Caco-2 (cell line): ENCODE results near the gene MEOX1. TPM values are rescaled to one million over a fixed set of nuclear protein-coding genes. Genes with fewer than 3 reads are reported as not detected.

Experiments used
- BruUV-seq: library from RNA; stranded (reverse); fragments of 400-500 nt; replicated peaks from 2 replicates; lab custom pipeline; 2021; lab: Mats Ljungman, UMichigan
- CTCF ChIA-PET: fragments of 300-600 bp; sonication (Branson Sonifier 250); formaldehyde crosslinking; loops from one replicate; lab custom pipeline; 2022; ENCODE audit warnings: antibody characterized with exemption; lab: Charles Lee
- POLR2A ChIA-PET: fragments of 300-600 bp; sonication (Branson Sonifier 250); formaldehyde crosslinking; loops from one replicate; lab custom pipeline; 2022; ENCODE audit warnings: antibody characterized with exemption; lab: Charles Lee
- DNase-seq, 2 experiments: peaks; one replicate each; pipeline versions ENCODE4 v3.0.0 to v3.0.0-alpha.2; 2020 to 2022
- H3K27me3 ChIP-seq: replicated peaks from 2 replicates; pipeline ENCODE4 v1.6.0; 2011; ENCODE audit warnings: low read length; ENCODE audit not compliant: control insufficient read depth, insufficient read depth
- H3K36me3 ChIP-seq: 2 replicates; pipeline ENCODE4 v1.5.1; 2011; ENCODE audit warnings: low read length; ENCODE audit not compliant: control insufficient read depth, insufficient read depth
- H3K4me1 ChIP-seq: fragments of 250-450 bp; sonication (Bioruptor Pico); 2 replicates; pipeline ENCODE4 v1.5.1; 2020; ENCODE audit warnings: mild to moderate bottlenecking
- H3K4me3 ChIP-seq: 2 replicates; pipeline ENCODE4 v1.5.1; 2011; ENCODE audit warnings: low read depth, mild to moderate bottlenecking, control low read depth, low read length
- H3K9me3 ChIP-seq: fragments of 250-450 bp; sonication (Bioruptor Pico); 2 replicates; pipeline ENCODE4 v1.5.1; 2020; ENCODE audit warnings: mild to moderate bottlenecking, moderate library complexity
- H3K27ac Mint-ChIP-seq: one replicate; pipeline ENCODE4 v1.8.0; 2022; ENCODE audit warnings: mixed read lengths; ENCODE audit not compliant: unreplicated experiment
- H3K27me3 Mint-ChIP-seq: one replicate; pipeline ENCODE4 v1.8.0; 2022; ENCODE audit warnings: mixed read lengths; ENCODE audit not compliant: insufficient read depth, unreplicated experiment
- H3K36me3 Mint-ChIP-seq: one replicate; pipeline ENCODE4 v1.8.0; 2022; ENCODE audit warnings: mild to moderate bottlenecking, mixed read lengths; ENCODE audit not compliant: insufficient read depth, unreplicated experiment
- H3K4me1 Mint-ChIP-seq: one replicate; pipeline ENCODE4 v1.8.0; 2022; ENCODE audit warnings: low read depth, mixed read lengths; ENCODE audit not compliant: unreplicated experiment
- H3K4me3 Mint-ChIP-seq: one replicate; pipeline ENCODE4 v1.8.0; 2022; ENCODE audit warnings: mild to moderate bottlenecking, moderate library complexity, mixed read lengths; ENCODE audit not compliant: unreplicated experiment
- H3K9me3 Mint-ChIP-seq: one replicate; pipeline ENCODE4 v1.8.0; 2022; ENCODE audit warnings: mixed read lengths; ENCODE audit not compliant: unreplicated experiment
- intact Hi-C: fragments of 100-400 bp; cut with micrococcal nuclease; formaldehyde crosslinking; loops from one replicate; pipeline ENCODE4 v1.10.0; 2022; ENCODE audit not compliant: unreplicated experiment
- total RNA-seq: library from RNA; stranded (reverse); gene quantifications from 2 replicates; pipeline ENCODE4 v1.2.3, GENCODE V29; 2022
- TF ChIP-seq, protein P1 (sequence below), 2 experiments: fragments of 200-600 bp in 1 of 2; IDR thresholded peaks; 1 replicate in 1 of 2; 2 replicates in 1 of 2; pipeline versions ENCODE4 v1.5.1 to v1.8.0; 2011 to 2022; ENCODE audit warnings: antibody characterized with exemption in 1 of 2, control low read depth in 1 of 2, inconsistent platforms in 1 of 2, low read depth in 1 of 2, low read length in 1 of 2, mild to moderate bottlenecking in 1 of 2, moderate library complexity in 1 of 2; ENCODE audit not compliant: insufficient read depth in 1 of 2, severe bottlenecking in 1 of 2, unreplicated experiment in 1 of 2

Gene MEOX1
- total RNA-seq, 1 experiment from 2014 or later, result 1.7 TPM

DNA sequence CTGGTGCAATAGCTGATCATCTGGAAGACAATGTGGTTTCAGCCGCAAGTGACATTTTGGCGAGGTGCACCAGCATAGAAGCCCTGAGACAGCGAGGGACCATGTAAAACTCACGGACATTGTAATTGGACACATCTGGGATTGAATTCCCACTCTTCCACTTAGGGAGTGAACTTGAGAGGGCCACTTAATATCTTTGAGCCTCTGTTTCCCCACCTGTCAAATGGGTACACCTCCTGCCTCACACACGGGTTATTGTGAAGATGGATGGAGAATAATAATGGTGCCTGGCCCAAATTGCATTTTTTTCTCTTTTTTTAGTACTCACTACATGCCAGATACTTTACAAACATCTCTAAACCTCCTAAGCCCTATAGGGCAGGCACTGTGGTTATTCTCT lies 45.5 kb upstream of the MEOX1 start:
- H3K4me3 Mint-ChIP-seq, result no peak overlapping the region
- BruUV-seq, result no TSS peak
- H3K9me3 ChIP-seq, result no peaks in the 10 kb centered on the region
- no peaks in the 10 kb centered on the region for H3K27me3 ChIP-seq
- no peak overlapping the region for H3K27ac Mint-ChIP-seq
- DNase-seq, result no peak
- H3K9me3 Mint-ChIP-seq, result no peaks in the 10 kb centered on the region
- TF ChIP-seq, protein P1, sequence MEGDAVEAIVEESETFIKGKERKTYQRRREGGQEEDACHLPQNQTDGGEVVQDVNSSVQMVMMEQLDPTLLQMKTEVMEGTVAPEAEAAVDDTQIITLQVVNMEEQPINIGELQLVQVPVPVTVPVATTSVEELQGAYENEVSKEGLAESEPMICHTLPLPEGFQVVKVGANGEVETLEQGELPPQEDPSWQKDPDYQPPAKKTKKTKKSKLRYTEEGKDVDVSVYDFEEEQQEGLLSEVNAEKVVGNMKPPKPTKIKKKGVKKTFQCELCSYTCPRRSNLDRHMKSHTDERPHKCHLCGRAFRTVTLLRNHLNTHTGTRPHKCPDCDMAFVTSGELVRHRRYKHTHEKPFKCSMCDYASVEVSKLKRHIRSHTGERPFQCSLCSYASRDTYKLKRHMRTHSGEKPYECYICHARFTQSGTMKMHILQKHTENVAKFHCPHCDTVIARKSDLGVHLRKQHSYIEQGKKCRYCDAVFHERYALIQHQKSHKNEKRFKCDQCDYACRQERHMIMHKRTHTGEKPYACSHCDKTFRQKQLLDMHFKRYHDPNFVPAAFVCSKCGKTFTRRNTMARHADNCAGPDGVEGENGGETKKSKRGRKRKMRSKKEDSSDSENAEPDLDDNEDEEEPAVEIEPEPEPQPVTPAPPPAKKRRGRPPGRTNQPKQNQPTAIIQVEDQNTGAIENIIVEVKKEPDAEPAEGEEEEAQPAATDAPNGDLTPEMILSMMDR (IDR thresholded peaks at IDR 0.05; ENCODE audit: insufficient read depth in 1 of 2, low read depth in 1 of 2, low read length in 1 of 2, severe bottlenecking in 1 of 2, unreplicated experiment in 1 of 2), result no peak
- H3K36me3 ChIP-seq, result no peaks in the 10 kb centered on the region
- peaks cover 4% of the 10 kb centered on the region for H3K36me3 Mint-ChIP-seq
- intact Hi-C loops, result no loop called here
- no peaks in the 10 kb centered on the region for H3K4me1 Mint-ChIP-seq
- H3K4me3 ChIP-seq, result no peak overlapping the region
- no peaks in the 10 kb centered on the region for H3K4me1 ChIP-seq
- POLR2A ChIA-PET, result interaction anchor here (0.6 kb wide), 1 partner anchor 71 kb away, joined by 6 read pairs; the partner anchor contains the start of gene DUSP3
- no peaks in the 10 kb centered on the region for H3K27me3 Mint-ChIP-seq
- CTCF ChIA-PET, result no interaction called here

DNA sequence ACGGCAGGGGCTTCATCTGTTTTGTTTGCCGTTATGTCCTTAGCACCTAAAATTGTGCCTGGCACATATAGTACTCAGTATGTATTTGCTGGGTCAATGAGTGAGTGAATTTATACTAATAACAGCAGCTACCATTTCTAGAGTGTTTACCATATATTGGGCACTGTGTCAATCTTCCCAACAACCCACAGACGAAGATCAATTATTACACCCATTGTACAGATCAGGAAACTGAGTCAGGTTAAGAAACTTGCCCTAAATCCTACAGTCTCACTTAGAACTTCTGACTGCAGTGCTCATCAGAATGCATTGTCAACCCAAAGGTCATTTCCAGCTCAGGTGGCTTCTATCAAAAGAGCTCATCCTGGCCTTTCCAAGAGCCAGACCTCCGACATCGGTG lies 44.5 kb upstream of the MEOX1 start:
- no peaks in the 10 kb centered on the region for H3K9me3 Mint-ChIP-seq
- Histone ChIP-seq H3K27me3 (no peaks in the 10 kb centered on the region), H3K4me1 (no peaks in the 10 kb centered on the region), H3K4me3 (no peak overlapping the region), H3K9me3 (no peaks in the 10 kb centered on the region), H3K36me3 (no peaks in the 10 kb centered on the region)
- POLR2A ChIA-PET, result no interaction called here
- CTCF ChIA-PET, result interaction anchor here (0.6 kb wide), 2 partner anchors 25 to 36 kb away, joined by 3 to 6 read pairs; no protein-coding TSS in a partner anchor
- H3K4me3 Mint-ChIP-seq, result no peak overlapping the region
- no peak overlapping the region for H3K27ac Mint-ChIP-seq
- intact Hi-C loops, result no loop called here
- no peaks in the 10 kb centered on the region for H3K27me3 Mint-ChIP-seq
- H3K4me1 Mint-ChIP-seq, result no peaks in the 10 kb centered on the region
- H3K36me3 Mint-ChIP-seq, result peaks cover 3% of the 10 kb centered on the region
- TF ChIP-seq, protein P1 (IDR thresholded peaks at IDR 0.05; ENCODE audit: insufficient read depth in 1 of 2, low read depth in 1 of 2, low read length in 1 of 2, severe bottlenecking in 1 of 2, unreplicated experiment in 1 of 2), result no peak
- BruUV-seq, result no TSS peak
- DNase-seq, result no peak

DNA sequence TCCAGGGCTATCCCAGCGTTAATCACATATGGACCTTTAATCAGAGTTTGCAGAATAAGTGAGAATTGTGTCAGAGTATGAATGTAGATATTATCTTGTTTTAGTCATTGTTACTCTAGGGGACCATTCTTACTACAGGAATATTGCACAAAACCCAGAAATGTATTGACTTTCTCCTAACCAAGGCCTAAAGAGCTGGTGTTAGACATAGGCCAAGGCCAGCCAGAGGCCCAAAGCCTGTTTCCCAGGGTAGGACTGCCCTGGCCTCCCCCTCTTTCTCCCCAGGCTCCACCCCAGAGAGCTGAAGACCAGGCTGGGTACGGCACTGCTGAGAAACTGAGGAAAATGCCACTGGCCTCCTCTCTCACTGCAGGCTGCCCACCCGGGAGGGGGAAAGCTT lies 41.9 kb upstream of the MEOX1 start:
- Histone ChIP-seq H3K4me1 (no peaks in the 10 kb centered on the region), H3K9me3 (no peaks in the 10 kb centered on the region), H3K36me3 (no peaks in the 10 kb centered on the region), H3K4me3 (no peak overlapping the region), H3K27me3 (no peaks in the 10 kb centered on the region)
- H3K4me3 Mint-ChIP-seq, result no peak overlapping the region
- no peak overlapping the region for H3K27ac Mint-ChIP-seq
- TF ChIP-seq, protein P1 (IDR thresholded peaks at IDR 0.05; ENCODE audit: insufficient read depth in 1 of 2, low read depth in 1 of 2, low read length in 1 of 2, severe bottlenecking in 1 of 2, unreplicated experiment in 1 of 2), result no peak
- no peaks in the 10 kb centered on the region for H3K36me3 Mint-ChIP-seq
- BruUV-seq, result no TSS peak
- no peaks in the 10 kb centered on the region for H3K4me1 Mint-ChIP-seq
- ChIA-PET POLR2A (no interaction called here), CTCF (no interaction called here)
- H3K9me3 Mint-ChIP-seq, result no peaks in the 10 kb centered on the region
- intact Hi-C loops, result no loop called here
- no peaks in the 10 kb centered on the region for H3K27me3 Mint-ChIP-seq
- no peak for DNase-seq
